ENCODE results near the gene SLC16A12. TPM values are rescaled to one million over a fixed set of nuclear protein-coding genes. Genes with fewer than 3 reads are reported as not detected.

SLC16A12 gene, protein sequence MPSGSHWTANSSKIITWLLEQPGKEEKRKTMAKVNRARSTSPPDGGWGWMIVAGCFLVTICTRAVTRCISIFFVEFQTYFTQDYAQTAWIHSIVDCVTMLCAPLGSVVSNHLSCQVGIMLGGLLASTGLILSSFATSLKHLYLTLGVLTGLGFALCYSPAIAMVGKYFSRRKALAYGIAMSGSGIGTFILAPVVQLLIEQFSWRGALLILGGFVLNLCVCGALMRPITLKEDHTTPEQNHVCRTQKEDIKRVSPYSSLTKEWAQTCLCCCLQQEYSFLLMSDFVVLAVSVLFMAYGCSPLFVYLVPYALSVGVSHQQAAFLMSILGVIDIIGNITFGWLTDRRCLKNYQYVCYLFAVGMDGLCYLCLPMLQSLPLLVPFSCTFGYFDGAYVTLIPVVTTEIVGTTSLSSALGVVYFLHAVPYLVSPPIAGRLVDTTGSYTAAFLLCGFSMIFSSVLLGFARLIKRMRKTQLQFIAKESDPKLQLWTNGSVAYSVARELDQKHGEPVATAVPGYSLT
- total RNA-seq (2021) (8.0 to 10.9 TPM (median 8.3 TPM) in 3 replicates), Bru-seq, nascent RNA (percentile 73 among the genes with signal in this experiment)
- long read RNA-seq, experiment 1, partial matches to known transcripts: 2 of 46 reads
- long read RNA-seq, experiment 1, other reads (novel, unspliced or antisense): 44 of 46 reads
- long read RNA-seq, experiment 2, full-length matches to known transcripts: 1 of 6 reads
- long read RNA-seq, experiment 2, partial matches to known transcripts: 4 of 6 reads
- long read RNA-seq, experiment 2, other reads (novel, unspliced or antisense): 1 of 6 reads
- long read RNA-seq, experiment 3, partial matches to known transcripts: 1 of 2 reads
- long read RNA-seq, experiment 3, other reads (novel, unspliced or antisense): 1 of 2 reads

DNA sequence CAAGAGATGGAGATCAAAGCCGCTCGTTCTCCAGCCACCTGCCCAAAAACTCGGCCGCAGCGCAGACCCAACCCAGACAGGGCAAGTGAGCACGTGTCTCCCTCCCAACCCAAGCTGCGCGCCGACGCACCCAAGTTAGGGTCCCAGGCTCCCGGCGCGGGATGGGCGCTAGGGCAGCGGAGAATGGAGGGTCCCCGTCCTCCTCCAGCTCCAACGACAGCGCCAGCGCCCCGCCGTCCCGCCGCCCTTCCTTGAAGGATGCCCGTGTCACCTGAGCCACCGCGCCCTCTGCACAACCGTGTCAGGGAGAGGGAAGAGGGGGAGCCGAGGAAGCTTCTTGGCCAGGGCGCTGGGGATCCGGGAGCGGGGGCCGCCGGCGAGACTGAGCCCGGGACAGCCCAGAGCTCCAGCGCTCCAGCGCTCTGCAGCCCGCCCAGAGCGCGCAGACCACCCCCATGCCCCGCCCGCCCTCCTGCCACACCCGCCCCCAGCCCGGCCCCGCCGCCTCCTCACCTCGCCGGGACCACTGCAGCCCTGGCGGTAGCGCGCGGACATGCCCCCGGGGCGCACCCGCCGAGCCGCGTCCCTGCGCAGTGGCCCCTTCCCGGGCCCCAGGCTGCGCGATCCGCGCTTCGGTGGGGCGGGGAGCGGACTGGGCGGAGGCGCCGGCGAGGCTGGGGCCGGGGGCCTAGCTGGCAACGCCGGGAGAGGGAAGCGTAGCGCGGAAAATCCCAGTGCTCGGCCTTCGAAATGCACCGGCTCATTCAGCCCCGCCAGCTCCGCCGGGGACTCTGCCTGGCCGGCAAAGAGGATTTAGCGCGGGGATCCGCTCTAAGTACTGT is at the start of gene SLC16A12:
Gene SLC16A12 (minus strand): TSS at position 424 of the 842 bp plus-strand sequence. CDS start 73,016 bp downstream, outside the sequence.
- H3K27me3 Mint-ChIP-seq (ENCODE audit: low read depth): peaks cover 21% of the 10 kb centered on the region
- ATAC-seq: peak; percentile 75
- POLR2A ChIA-PET: interaction anchor here (0.6 to 2.1 kb wide), 5 partner anchors 23 to 1405 kb away, joined by 3 to 10 read pairs (median 3); no protein-coding TSS in a partner anchor
- no peak for TF ChIP-seq ELF4 (CRISPR knock-in tag; IDR thresholded peaks at IDR 0.05; ENCODE audit: low read depth)
- TF ChIP-seq ATF1 (CRISPR knock-in tag; IDR thresholded peaks at IDR 0.05): no peak
- TF ChIP-seq ZNF121 (CRISPR knock-in tag; IDR thresholded peaks at IDR 0.05): peak; percentile 100
- no peak for TF ChIP-seq CREB1 (CRISPR knock-in tag; IDR thresholded peaks at IDR 0.05)
- TF ChIP-seq, protein P1, sequence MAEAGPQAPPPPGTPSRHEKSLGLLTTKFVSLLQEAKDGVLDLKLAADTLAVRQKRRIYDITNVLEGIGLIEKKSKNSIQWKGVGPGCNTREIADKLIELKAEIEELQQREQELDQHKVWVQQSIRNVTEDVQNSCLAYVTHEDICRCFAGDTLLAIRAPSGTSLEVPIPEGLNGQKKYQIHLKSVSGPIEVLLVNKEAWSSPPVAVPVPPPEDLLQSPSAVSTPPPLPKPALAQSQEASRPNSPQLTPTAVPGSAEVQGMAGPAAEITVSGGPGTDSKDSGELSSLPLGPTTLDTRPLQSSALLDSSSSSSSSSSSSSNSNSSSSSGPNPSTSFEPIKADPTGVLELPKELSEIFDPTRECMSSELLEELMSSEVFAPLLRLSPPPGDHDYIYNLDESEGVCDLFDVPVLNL (CRISPR knock-in tag; IDR thresholded peaks at IDR 0.05; ENCODE audit: borderline replicate concordance, low read depth): no peak
- TF ChIP-seq, protein P2, sequence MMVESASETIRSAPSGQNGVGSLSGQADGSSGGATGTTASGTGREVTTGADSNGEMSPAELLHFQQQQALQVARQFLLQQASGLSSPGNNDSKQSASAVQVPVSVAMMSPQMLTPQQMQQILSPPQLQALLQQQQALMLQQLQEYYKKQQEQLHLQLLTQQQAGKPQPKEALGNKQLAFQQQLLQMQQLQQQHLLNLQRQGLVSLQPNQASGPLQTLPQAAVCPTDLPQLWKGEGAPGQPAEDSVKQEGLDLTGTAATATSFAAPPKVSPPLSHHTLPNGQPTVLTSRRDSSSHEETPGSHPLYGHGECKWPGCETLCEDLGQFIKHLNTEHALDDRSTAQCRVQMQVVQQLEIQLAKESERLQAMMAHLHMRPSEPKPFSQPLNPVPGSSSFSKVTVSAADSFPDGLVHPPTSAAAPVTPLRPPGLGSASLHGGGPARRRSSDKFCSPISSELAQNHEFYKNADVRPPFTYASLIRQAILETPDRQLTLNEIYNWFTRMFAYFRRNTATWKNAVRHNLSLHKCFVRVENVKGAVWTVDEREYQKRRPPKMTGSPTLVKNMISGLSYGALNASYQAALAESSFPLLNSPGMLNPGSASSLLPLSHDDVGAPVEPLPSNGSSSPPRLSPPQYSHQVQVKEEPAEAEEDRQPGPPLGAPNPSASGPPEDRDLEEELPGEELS (CRISPR knock-in tag; IDR thresholded peaks at IDR 0.05): no peak; the same call in 1 of the 2 replicates
- TF ChIP-seq, protein P3, sequence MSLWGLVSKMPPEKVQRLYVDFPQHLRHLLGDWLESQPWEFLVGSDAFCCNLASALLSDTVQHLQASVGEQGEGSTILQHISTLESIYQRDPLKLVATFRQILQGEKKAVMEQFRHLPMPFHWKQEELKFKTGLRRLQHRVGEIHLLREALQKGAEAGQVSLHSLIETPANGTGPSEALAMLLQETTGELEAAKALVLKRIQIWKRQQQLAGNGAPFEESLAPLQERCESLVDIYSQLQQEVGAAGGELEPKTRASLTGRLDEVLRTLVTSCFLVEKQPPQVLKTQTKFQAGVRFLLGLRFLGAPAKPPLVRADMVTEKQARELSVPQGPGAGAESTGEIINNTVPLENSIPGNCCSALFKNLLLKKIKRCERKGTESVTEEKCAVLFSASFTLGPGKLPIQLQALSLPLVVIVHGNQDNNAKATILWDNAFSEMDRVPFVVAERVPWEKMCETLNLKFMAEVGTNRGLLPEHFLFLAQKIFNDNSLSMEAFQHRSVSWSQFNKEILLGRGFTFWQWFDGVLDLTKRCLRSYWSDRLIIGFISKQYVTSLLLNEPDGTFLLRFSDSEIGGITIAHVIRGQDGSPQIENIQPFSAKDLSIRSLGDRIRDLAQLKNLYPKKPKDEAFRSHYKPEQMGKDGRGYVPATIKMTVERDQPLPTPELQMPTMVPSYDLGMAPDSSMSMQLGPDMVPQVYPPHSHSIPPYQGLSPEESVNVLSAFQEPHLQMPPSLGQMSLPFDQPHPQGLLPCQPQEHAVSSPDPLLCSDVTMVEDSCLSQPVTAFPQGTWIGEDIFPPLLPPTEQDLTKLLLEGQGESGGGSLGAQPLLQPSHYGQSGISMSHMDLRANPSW (CRISPR knock-in tag; conservative IDR thresholded peaks at IDR 0.05; ENCODE audit: low read depth): no peak
- no peak for TF ChIP-seq TEAD4 (CRISPR knock-in tag; IDR thresholded peaks at IDR 0.05)
- TF ChIP-seq ZNF219 (CRISPR knock-in tag; IDR thresholded peaks at IDR 0.05; ENCODE audit: borderline replicate concordance): no peak
- TF ChIP-seq, protein P4, sequence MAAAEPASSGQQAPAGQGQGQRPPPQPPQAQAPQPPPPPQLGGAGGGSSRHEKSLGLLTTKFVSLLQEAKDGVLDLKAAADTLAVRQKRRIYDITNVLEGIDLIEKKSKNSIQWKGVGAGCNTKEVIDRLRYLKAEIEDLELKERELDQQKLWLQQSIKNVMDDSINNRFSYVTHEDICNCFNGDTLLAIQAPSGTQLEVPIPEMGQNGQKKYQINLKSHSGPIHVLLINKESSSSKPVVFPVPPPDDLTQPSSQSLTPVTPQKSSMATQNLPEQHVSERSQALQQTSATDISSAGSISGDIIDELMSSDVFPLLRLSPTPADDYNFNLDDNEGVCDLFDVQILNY (CRISPR knock-in tag; IDR thresholded peaks at IDR 0.05): peak; percentile 58
- TF ChIP-seq FOXK1 (CRISPR knock-in tag; IDR thresholded peaks at IDR 0.05): no peak
- TF ChIP-seq NR1H2 (CRISPR knock-in tag; IDR thresholded peaks at IDR 0.05): no peak
- TF ChIP-seq ZNF232 (CRISPR knock-in tag; IDR thresholded peaks at IDR 0.05): no peak
- TF ChIP-seq, protein P5, sequence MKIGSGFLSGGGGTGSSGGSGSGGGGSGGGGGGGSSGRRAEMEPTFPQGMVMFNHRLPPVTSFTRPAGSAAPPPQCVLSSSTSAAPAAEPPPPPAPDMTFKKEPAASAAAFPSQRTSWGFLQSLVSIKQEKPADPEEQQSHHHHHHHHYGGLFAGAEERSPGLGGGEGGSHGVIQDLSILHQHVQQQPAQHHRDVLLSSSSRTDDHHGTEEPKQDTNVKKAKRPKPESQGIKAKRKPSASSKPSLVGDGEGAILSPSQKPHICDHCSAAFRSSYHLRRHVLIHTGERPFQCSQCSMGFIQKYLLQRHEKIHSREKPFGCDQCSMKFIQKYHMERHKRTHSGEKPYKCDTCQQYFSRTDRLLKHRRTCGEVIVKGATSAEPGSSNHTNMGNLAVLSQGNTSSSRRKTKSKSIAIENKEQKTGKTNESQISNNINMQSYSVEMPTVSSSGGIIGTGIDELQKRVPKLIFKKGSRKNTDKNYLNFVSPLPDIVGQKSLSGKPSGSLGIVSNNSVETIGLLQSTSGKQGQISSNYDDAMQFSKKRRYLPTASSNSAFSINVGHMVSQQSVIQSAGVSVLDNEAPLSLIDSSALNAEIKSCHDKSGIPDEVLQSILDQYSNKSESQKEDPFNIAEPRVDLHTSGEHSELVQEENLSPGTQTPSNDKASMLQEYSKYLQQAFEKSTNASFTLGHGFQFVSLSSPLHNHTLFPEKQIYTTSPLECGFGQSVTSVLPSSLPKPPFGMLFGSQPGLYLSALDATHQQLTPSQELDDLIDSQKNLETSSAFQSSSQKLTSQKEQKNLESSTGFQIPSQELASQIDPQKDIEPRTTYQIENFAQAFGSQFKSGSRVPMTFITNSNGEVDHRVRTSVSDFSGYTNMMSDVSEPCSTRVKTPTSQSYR (CRISPR knock-in tag; IDR thresholded peaks at IDR 0.05): peak; percentile 60; the same call in 1 of the 2 replicates
- TF ChIP-seq, protein P6, sequence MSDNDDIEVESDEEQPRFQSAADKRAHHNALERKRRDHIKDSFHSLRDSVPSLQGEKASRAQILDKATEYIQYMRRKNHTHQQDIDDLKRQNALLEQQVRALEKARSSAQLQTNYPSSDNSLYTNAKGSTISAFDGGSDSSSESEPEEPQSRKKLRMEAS (CRISPR knock-in tag; IDR thresholded peaks at IDR 0.05): peak; percentile 89; the same call in 1 of the 2 replicates
- TF ChIP-seq MYBL2 (CRISPR knock-in tag; IDR thresholded peaks at IDR 0.05): no peak
- no peak for TF ChIP-seq SMAD3 (CRISPR knock-in tag; IDR thresholded peaks at IDR 0.05; ENCODE audit: borderline replicate concordance)
- no peak for TF ChIP-seq ZNF671 (CRISPR knock-in tag; IDR thresholded peaks at IDR 0.05)
- TF ChIP-seq CBFB (CRISPR knock-in tag; IDR thresholded peaks at IDR 0.05; ENCODE audit: low read depth): no peak
- TF ChIP-seq, protein P7, sequence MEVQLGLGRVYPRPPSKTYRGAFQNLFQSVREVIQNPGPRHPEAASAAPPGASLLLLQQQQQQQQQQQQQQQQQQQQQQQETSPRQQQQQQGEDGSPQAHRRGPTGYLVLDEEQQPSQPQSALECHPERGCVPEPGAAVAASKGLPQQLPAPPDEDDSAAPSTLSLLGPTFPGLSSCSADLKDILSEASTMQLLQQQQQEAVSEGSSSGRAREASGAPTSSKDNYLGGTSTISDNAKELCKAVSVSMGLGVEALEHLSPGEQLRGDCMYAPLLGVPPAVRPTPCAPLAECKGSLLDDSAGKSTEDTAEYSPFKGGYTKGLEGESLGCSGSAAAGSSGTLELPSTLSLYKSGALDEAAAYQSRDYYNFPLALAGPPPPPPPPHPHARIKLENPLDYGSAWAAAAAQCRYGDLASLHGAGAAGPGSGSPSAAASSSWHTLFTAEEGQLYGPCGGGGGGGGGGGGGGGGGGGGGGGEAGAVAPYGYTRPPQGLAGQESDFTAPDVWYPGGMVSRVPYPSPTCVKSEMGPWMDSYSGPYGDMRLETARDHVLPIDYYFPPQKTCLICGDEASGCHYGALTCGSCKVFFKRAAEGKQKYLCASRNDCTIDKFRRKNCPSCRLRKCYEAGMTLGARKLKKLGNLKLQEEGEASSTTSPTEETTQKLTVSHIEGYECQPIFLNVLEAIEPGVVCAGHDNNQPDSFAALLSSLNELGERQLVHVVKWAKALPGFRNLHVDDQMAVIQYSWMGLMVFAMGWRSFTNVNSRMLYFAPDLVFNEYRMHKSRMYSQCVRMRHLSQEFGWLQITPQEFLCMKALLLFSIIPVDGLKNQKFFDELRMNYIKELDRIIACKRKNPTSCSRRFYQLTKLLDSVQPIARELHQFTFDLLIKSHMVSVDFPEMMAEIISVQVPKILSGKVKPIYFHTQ (CRISPR knock-in tag; IDR thresholded peaks at IDR 0.05): no peak

More for the DNA sequence above, at the start of gene SLC16A12:
- Mint-ChIP-seq H3K9me3 (no peaks in the 10 kb centered on the region), H3K4me3 (peak within 1 kb of the TSS; percentile 71), H3K27ac (peak within 1 kb of the TSS; percentile 99), H3K4me1 (peaks cover 52% of the 10 kb centered on the region), H3K36me3 (peaks cover 4% of the 10 kb centered on the region; the same call in 1 of the 2 replicates)
- CTCF ChIA-PET: interaction anchor here (0.6 to 3.6 kb wide), 18 partner anchors 10 to 807 kb away, joined by 3 to 16 read pairs (median 4); partner anchors contain the start of genes IFIT2 and KIF20B
- DNase-seq (ENCODE audit: low spot score): peak; percentile 78
